ENCODE results near the gene CLCN7.

DNA sequence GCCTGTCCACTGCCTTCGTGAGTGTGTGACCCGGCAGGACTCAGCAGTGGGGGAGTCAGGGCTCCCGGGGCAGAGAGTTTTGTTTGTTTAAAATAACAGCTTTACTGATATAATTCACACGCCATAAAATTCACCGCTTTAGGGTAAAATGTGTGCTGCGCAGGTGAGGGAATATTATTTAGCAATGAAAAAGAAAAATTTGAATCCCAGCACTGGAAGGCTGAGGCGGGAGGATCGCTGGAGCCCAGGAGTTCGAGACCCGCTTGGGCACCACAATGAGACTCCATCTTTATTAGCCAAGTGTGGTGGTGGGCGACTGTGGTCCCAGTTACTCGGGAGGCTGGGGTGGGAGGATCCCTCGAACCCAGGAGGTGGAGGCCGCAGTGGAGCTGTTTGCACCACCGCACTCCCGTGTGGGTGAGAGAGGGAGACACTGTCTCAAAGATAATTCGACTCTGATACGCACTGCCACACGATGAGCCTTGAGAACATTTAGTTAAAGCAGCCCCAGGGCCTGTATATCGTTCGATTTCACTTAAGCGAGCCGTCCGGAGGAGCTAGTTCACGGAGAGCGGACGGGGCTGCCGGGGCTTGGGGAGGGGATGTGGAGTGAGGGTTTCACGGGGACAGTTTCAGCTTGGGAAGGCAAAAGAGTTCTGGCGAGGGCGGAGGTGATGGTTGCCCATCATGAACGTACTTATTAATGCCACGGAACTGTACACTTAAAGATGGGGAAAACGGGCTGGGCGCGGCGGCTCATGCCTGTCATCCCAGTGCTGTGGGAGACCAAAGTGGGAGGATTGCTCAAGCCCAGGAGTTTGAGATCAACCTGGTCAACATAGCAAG is 28.5 kb upstream of the CLCN7 start:
- TF ChIP-seq, protein P1, sequence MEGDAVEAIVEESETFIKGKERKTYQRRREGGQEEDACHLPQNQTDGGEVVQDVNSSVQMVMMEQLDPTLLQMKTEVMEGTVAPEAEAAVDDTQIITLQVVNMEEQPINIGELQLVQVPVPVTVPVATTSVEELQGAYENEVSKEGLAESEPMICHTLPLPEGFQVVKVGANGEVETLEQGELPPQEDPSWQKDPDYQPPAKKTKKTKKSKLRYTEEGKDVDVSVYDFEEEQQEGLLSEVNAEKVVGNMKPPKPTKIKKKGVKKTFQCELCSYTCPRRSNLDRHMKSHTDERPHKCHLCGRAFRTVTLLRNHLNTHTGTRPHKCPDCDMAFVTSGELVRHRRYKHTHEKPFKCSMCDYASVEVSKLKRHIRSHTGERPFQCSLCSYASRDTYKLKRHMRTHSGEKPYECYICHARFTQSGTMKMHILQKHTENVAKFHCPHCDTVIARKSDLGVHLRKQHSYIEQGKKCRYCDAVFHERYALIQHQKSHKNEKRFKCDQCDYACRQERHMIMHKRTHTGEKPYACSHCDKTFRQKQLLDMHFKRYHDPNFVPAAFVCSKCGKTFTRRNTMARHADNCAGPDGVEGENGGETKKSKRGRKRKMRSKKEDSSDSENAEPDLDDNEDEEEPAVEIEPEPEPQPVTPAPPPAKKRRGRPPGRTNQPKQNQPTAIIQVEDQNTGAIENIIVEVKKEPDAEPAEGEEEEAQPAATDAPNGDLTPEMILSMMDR (IDR thresholded peaks at IDR 0.05), result no peak
- TF ChIP-seq POLR2A (IDR thresholded peaks at IDR 0.05) (no peak), EP300 (IDR thresholded peaks at IDR 0.05; ENCODE audit: low read depth) (no peak), POLR2AphosphoS5 (IDR thresholded peaks at IDR 0.05) (no peak)
